Hepatocyte (in vitro differentiated cells): Measurements from ENCODE around the gene MTF2. TPM values are rescaled to one million over a fixed set of nuclear protein-coding genes. Genes with fewer than 3 reads are reported as not detected.

ENCODE experiments used
- DNase-seq: peaks from one replicate; pipeline ENCODE4 v3.0.0-alpha.2; 2016; ENCODE audit warnings: low spot score
- H2AFZ ChIP-seq: fragments of 200-600 bp; sonication (generic); 2 replicates; pipeline ENCODE4 v1.6.0; 2016; ENCODE audit warnings: antibody characterized with exemption, mild to moderate bottlenecking
- H3K27ac ChIP-seq: fragments of 200-600 bp; sonication (generic); 2 replicates; pipeline ENCODE4 v1.5.1; 2016; ENCODE audit warnings: mild to moderate bottlenecking
- H3K27me3 ChIP-seq: fragments of 200-600 bp; sonication (generic); 2 replicates; pipeline ENCODE4 v1.6.1; 2016
- H3K36me3 ChIP-seq: fragments of 200-600 bp; sonication (generic); replicated peaks from 2 replicates; pipeline ENCODE4 v1.5.1; 2016; ENCODE audit warnings: low read depth; ENCODE audit not compliant: insufficient read depth
- H3K4me1 ChIP-seq: fragments of 200-600 bp; sonication (generic); 2 replicates; pipeline ENCODE4 v1.5.1; 2016; ENCODE audit warnings: mild to moderate bottlenecking, moderate library complexity; ENCODE audit not compliant: insufficient read depth
- H3K4me2 ChIP-seq: fragments of 200-600 bp; sonication (generic); 2 replicates; pipeline ENCODE4 v1.6.0; 2016
- H3K4me3 ChIP-seq: fragments of 200-600 bp; sonication (generic); 2 replicates; pipeline ENCODE4 v1.5.1; 2016; ENCODE audit warnings: mild to moderate bottlenecking
- H3K79me2 ChIP-seq: fragments of 200-600 bp; sonication (generic); 2 replicates; pipeline ENCODE4 v1.6.0; 2017; ENCODE audit warnings: mild to moderate bottlenecking
- H3K9me2 ChIP-seq: fragments of 200-600 bp; sonication (generic); replicated peaks from 2 replicates; pipeline ENCODE4 v1.6.0; 2017; ENCODE audit warnings: mild to moderate bottlenecking; ENCODE audit not compliant: insufficient read depth
- H3K9me3 ChIP-seq: fragments of 200-600 bp; sonication (generic); 2 replicates; pipeline ENCODE4 v1.5.1; 2016; ENCODE audit warnings: low read depth, mild to moderate bottlenecking
- H4K20me1 ChIP-seq: fragments of 200-600 bp; sonication (generic); 2 replicates; pipeline ENCODE4 v1.6.0; 2016; ENCODE audit warnings: mild to moderate bottlenecking; ENCODE audit not compliant: insufficient read depth, poor library complexity, severe bottlenecking
- CTCF ChIP-seq: fragments of 200-600 bp; sonication (generic); IDR thresholded peaks from 2 replicates; pipeline ENCODE4 v1.5.1; 2016; ENCODE audit warnings: antibody characterized with exemption, mild to moderate bottlenecking; ENCODE audit not compliant: poor library complexity
- EZH2 ChIP-seq: fragments of 200-600 bp; sonication (generic); IDR thresholded peaks from 2 replicates; pipeline ENCODE4 v1.6.1; 2016; ENCODE audit warnings: antibody characterized with exemption, mild to moderate bottlenecking, borderline replicate concordance
- EZH2phosphoT487 ChIP-seq: fragments of 200-600 bp; sonication (generic); IDR thresholded peaks from one replicate; pipeline ENCODE4 v1.6.1; 2018; ENCODE audit warnings: antibody characterized with exemption, mild to moderate bottlenecking, low read depth, moderate library complexity; ENCODE audit not compliant: unreplicated experiment, severe bottlenecking
- WGBS: methylation state at CpG from one replicate; pipeline ENCODE4 v1.1.6; 2016; ENCODE audit warnings: low lambda C conversion rate; ENCODE audit errors: missing lambda C conversion rate; 5-methylcytosine and 5-hydroxymethylcytosine counted together
- polyA plus RNA-seq: library from polyadenylated mRNA; unstranded; fragments of >200 nt; fragmentation: Nextera tagmentation; extraction: Ambion mirVana; gene quantifications from 2 replicates; pipeline ENCODE4 v1.2.1, GENCODE V29; 2016
- total RNA-seq: library from RNA; depleted of rRNA; stranded (reverse); fragments of >200 nt; gene quantifications from 2 replicates; pipeline ENCODE4 v1.2.3, GENCODE V29; 2014

MTF2 gene
- total and polyA plus RNA-seq, 2 experiments from 2014 or later = 29.7 to 37.7 TPM

DNA sequence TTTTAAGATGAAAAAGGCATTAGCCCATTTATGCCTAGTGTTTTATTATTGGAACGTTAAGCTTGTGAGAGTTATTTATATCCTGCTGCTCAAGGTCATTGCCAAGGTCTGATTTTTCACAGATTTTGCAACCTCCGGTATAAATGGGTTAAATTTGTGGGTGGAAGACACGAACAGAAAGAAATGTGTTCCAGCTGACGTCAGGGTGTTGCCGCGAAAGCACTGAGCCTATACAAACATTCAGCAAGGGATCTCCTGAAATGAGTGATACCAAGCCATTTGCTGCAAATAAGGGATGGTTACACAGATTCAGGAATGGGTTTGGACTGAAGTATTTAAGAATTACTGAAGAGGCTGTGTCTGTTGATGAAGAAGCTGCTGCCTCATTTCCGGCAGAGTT, 68.9 kb downstream of the MTF2 start:
- H4K20me1 ChIP-seq = no peaks in the 10 kb centered on the region

DNA sequence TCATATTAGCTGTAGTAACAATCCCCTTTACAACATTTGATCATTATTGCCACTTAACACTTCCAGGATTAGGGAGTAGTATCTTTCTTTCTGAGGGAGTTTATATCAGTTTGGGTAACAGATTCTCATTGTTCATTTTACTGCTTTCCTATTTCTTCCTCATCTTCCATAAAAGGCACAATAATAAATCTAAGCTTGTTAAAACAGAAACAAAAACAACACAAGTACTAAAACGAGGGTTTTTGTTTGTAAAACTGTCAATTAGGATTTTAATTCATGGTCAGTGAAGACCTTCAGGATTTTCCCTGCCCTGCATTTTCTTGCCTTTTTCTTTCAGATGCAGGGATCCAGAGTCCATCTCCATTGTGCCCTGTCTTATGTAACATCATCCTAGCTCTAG, 71.6 kb downstream of the MTF2 start:
- 31% methylated on average over 1 of the region's 1 CpG for WGBS
- Histone ChIP-seq H3K36me3 (no peaks in the 10 kb centered on the region), H3K27ac (no peak overlapping the region), H3K79me2 (no peaks in the 10 kb centered on the region), H2AFZ (no peak overlapping the region), H3K9me2 (no peaks in the 10 kb centered on the region), H3K9me3 (no peaks in the 10 kb centered on the region), H3K4me3 (no peak overlapping the region), H3K27me3 (no peaks in the 10 kb centered on the region), H3K4me2 (no peak overlapping the region), H3K4me1 (no peaks in the 10 kb centered on the region), H4K20me1 (no peaks in the 10 kb centered on the region)
- TF ChIP-seq EZH2phosphoT487 (no peak), EZH2 (no peak), CTCF (no peak)
- DNase-seq = no peak

More for the DNA sequence above, 68.9 kb downstream of the MTF2 start:
- Histone ChIP-seq H3K79me2 (peaks cover 2% of the 10 kb centered on the region), H3K36me3 (no peaks in the 10 kb centered on the region), H3K9me3 (no peaks in the 10 kb centered on the region), H3K9me2 (no peaks in the 10 kb centered on the region), H3K27ac (no peak overlapping the region), H3K27me3 (no peaks in the 10 kb centered on the region), H3K4me1 (no peaks in the 10 kb centered on the region), H2AFZ (no peak overlapping the region), H3K4me3 (no peak overlapping the region), H3K4me2 (no peak overlapping the region)
- no peak for TF ChIP-seq CTCF
- TF ChIP-seq EZH2 = no peak
- no peak for TF ChIP-seq EZH2phosphoT487
- DNase-seq = no peak
- 69% methylated on average over 7 of the region's 7 CpGs for WGBS

- Histone ChIP-seq H3K79me2 (no peaks in the 10 kb centered on the region), H3K4me3 (no peak overlapping the region), H3K9me2 (no peaks in the 10 kb centered on the region), H3K36me3 (no peaks in the 10 kb centered on the region), H3K9me3 (no peaks in the 10 kb centered on the region), H4K20me1 (no peaks in the 10 kb centered on the region), H3K27ac (no peak overlapping the region), H3K4me2 (no peak overlapping the region), H3K4me1 (no peaks in the 10 kb centered on the region), H2AFZ (no peak overlapping the region), H3K27me3 (no peaks in the 10 kb centered on the region)
- DNase-seq = no peak
- TF ChIP-seq EZH2phosphoT487 (no peak), CTCF (no peak), EZH2 (no peak)
These were observed 72.4 kb downstream of the MTF2 start for GRCh38 chr1:93151474-93151873.

DNA sequence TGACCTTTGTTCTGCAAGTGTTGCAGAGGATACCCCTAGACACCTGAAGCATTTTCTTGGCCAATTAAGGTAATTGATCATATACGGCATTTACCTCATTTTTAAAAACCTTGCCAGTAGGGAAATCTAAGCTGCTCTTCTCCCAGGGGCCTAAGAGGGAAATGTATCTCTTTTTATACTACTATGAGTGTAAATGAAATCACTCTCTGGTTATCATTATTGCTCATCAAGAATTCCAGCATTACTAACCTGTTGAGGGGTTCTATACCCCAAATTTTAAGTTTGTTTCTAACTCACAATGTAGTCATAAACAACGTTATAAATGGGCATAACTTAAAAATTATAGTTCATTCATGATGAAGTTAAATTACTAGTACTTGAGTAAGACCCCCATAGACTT, 73.8 kb downstream of the MTF2 start:
- H3K4me2 ChIP-seq = no peak overlapping the region
- WGBS = 95% methylated on average over 2 of the region's 2 CpGs

More for the DNA sequence above, 73.8 kb downstream of the MTF2 start:
- Histone ChIP-seq H3K9me2 (no peaks in the 10 kb centered on the region), H2AFZ (no peak overlapping the region), H4K20me1 (no peaks in the 10 kb centered on the region), H3K27ac (no peak overlapping the region), H3K4me3 (no peak overlapping the region), H3K79me2 (no peaks in the 10 kb centered on the region), H3K4me1 (no peaks in the 10 kb centered on the region), H3K36me3 (no peaks in the 10 kb centered on the region), H3K9me3 (no peaks in the 10 kb centered on the region), H3K27me3 (no peaks in the 10 kb centered on the region)
- no peak for DNase-seq
- TF ChIP-seq EZH2 = no peak
- no peak for TF ChIP-seq EZH2phosphoT487
- no peak for TF ChIP-seq CTCF
